Stimulated activated CD4-positive, alpha-beta T cell treated with anti-CD3 and anti-CD28 coated beads, Interleukin-4, amount 100 ng/mL, for 24 hours (primary cell): Measurements from ENCODE around the gene DOK7.
"Not testable (repeated sequence)": the region's sequence is repeated elsewhere in the genome, so short reads cannot be mapped to it uniquely, and the experiment has no call there.

ENCODE experiments used
- DNase-seq: peaks from one replicate; pipeline ENCODE4 v3.0.0-alpha.2; 2020

DOK7 gene

DNA sequence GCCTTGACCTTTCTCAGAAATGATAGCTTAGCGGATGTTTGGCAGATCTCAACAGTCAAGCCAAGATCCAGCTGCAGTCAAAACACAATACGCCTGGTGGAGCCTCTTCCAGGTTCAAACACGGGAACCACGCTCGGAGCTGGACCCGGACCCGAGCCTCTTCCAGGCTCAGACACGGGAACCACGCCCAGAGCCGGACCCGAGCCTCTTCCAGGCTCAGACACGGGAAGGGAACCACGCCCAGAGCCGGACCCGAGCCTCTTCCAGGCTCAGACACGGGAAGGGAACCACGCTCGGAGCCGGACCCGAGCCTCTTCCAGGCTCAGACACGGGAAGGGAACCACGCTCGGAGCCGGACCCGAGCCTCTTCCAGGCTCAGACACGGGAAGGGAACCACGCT is 48.5 kb downstream of the DOK7 start:
- not testable (repeated sequence) for DNase-seq

GRCh38 chr4:3512279-3512678 is 49.2 kb downstream of the DOK7 start:
- no peak for DNase-seq

DNA sequence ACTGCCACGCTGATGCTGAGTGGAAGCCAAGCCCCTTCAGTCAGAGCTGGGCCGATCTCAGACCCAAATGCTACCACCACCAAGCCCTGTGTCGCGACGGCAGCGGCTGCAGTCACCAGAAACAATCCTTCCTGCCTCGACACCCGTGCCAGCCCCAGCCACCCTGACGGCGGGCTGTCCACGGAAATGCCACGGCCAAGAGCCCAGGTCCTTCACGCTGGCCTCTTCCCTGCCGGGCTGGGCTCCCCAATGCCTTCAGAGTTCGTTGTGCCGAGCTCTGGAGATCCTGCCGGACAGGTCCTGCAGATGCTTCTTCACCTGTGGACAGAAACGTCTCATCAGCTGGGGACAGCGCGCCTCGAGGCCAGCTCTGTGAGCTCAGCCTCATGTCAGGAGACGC is 49.6 kb downstream of the DOK7 start:
- no peak for DNase-seq

GRCh38 chr4:3513807-3514206 is 50.7 kb downstream of the DOK7 start:
- no peak for DNase-seq

GRCh38 chr4:3514221-3514780 is 51.2 kb downstream of the DOK7 start:
- no peak for DNase-seq

DNA sequence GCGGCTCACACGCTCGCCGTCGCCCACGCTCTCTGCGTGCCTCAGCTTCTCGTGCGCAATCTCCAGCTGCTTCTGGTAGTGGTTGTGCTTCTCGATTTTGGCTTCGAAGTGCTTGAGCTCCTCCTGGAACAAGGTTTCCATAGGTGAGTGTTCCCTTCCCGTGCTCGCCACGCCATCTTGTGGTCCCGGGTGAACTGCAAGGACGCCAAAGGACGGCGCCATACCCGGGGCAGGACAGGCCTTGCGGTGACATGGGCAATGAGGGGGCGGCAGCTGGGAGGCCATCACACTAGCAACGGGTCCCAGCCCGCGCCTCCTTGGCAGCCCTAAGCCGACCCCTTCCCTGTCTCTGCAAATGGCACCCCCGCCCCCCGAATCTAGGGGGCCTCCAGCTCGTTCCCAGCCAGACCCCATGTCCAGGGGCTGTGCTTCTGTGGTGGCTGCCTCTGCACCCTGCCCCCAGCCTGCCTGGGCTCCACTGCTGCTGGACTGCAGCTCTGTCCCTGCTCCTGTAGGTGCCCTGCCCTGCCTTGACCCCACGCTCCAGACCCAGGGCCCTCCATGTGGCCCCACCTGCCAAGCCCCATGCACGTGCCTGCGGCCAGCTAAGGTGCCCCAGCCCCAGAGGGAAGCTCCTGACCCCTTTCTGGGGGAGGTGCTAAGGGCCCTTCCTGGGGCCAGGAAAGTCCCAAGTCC is 51.8 kb downstream of the DOK7 start:
- no peak for DNase-seq

GRCh38 chr4:3515646-3516045 is 52.5 kb downstream of the DOK7 start:
- no peak for DNase-seq

DNA sequence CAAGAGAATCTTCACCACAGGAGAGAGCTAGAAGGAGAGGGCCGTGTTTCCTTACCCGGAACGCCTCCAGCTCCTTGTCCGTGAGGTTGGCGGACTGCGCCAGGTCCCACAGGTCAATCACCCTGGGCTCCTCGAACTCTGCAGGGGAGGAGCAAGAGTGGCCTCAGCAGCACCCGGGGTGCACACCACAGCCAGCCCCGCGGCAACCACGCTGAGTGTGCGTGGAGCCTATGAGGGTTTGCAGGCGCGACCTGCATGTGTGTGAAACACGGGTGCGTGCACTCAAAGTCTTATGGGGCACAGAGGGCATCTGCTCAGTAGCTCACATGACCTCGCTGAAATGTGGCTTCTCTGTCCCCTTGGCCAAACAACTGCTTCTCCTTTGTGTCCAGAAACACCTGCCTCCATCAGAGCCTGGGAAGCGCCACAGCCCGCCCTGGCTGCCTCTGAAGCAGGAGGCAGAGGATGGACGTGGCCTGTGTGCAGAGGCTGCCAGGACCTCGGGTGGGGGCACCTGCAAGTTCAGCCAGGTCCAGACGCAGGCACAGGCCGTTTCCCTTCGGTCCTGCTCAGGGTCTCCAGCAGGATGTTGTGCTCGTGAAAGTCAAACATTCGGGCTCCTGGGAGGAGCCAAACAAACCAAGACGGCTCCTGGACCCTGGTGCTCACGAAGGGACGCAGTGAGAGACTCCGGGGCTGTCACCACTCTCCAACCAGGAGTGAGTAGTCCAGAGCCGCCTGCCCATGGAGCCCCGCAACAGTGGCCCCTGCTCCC is 53.1 kb downstream of the DOK7 start:
- no peak for DNase-seq

DNA sequence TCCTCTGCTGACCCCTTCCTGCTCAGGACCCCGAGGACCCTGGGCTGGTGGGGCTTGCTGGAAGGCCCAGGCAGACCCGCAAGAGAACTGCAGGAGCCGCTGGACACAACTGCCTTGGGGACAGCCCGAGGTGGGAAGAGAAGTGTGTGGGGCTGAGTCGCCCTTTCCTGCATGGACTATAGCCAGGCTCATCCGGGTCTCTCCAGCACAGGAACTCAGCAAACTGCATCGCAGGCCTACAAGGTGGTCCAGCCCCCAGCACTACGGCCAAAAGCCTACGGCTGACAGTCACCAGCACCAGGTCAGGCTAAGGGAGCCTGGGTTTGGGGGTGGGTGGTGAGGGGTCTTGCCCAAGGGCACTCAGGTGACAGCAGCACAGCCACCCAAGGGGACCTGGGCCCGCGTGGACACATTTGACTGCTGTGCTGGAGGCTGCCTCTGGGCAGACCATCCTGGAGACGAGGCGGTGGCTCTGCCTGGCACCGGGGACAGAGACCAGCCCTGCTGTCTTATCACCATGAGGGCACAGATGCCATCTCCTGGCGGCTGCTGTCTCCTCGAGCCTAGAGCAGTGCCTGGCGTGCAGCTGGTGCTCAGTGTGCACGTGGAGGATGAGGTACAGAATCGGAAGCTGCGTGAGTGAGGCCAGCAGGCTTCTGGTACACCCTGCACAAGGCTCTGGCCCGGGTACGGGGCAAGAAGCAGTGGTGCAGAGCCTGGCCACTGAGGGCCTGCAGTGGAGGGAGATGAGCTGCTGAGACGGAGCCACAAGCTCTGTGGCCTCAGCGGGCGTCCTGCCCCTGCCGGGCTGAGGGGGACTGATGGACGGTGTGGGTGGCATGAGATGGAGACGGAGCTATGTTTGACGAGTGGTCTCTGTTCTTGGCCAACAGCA is 54.0 kb downstream of the DOK7 start:
- DNase-seq = no peak

DNA sequence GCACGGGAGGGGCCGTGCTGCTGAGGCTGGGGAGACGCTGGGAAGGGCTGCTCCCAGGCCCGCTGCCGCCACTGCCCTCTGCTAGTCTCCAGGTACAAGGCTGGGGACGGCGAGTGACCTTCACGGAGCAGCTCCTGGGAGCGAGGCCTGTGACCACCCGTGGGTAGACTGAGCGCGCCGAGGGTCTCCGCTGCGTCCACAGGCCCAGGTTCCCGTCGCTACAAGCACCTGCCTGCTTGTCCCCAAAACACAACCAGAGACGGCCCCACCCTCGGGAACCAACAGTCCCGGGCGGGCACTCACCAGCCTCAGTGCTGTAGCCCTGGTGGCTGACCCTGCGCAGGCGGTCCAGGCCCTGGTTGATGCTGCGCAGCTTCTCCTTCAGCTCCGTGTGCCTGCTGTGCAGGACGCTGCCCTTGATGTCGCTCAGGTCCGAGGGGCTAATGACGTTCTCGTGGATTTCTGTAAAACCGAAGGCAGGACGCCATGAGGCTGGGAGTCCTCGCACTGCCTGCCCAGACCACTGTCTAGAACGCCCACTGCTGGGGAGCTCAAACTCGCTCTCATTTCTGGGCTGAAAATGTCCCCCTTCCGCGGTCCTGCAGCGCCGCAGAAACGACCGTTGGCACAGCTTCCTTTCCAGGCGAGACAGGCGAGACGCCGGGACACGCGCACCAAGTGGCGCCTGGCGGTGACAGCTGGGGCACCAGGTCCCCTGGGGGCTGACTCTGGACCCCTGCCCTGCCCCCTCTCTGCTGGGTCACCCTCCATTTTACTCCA is 54.8 kb downstream of the DOK7 start:
- DNase-seq = no peak

GRCh38 chr4:3518511-3518880 is 55.4 kb downstream of the DOK7 start:
- DNase-seq = no peak

- DNase-seq = no peak
Measured at GRCh38 chr4:3518941-3519340, 55.8 kb downstream of the DOK7 start.

- no peak for DNase-seq
Measured at GRCh38 chr4:3519468-3520264, 56.6 kb downstream of the DOK7 start.

DNA sequence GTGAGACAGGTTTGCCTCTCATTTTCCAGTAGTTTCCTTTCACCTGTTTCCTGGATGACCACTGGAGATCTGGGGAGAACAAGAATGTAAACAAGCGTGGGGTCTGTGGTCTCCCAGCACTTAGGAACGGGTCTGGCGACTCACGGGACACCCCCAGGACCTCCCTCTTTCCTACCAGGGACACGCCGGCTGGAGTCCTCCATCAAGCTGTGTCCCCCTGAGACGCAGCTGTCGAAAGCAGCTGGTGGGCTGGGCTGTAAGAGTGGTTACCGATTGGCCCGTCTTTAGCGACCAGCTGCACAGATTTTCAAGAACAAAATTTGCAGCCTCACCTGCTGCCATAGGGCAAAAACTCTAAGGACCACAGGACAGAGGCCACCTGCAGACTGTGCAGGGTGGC is 57.2 kb downstream of the DOK7 start:
- DNase-seq = no peak

DNA sequence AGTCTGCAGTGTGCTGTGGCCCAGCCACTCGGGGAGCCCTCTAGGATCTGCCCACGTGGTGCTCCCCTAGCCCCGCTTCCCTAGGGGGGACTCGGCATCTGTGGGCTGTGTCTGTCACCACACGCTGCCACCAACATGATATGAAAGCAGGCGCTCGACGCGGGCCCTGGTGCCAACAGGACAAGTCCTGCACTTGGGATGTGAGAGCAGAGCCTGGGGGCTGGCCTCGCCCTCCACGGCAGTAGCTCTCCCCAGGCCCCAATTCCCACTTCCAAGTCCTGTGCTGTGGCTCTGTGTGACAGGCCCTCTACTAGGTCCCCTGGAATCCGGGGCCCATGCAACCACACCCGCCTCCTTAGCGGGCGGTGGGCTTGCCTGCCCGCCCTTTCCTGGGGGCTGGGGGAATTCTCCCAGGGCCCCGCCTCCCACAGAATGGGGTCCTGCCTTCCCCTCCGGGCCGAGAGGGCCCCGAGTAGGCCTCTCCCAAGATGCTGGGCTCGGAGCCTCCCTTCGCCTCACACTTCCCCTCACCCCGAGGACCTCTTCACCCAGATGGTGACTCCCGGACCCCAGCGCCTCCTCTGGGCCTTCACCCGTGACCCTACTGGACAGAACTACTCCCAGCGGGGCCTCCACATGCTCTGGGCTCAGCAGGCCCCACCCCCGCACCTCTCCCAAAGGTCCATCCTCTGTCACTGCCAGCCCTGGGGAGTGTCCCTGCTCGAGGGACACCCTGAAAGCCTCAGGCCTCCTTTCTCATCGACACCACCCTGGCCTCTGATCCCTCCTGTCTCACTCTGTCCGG is 57.9 kb downstream of the DOK7 start:
- no peak for DNase-seq

GRCh38 chr4:3521621-3522325 is 58.7 kb downstream of the DOK7 start:
- no peak for DNase-seq

GRCh38 chr4:3522326-3522640 is 59.2 kb downstream of the DOK7 start:
- no peak for DNase-seq

DNA sequence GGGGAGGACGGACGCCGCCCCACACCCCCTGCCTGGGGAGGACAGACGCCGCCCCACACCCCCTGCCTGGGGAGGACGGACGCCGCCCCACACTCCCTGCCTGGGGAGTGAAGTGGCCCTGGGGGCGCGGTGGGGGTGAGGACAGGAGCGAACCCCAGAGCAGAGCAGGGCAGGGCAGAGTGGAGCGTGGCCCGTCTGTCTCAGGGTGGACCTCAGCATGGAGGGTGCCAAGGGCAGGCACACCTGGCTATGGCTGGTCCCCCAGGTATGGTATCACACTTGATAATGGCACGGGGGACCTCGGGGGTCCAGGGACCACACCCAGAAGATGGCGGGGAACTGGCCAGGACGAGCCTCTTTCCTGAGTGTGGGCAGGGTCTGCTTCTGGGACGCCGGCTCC is 59.5 kb downstream of the DOK7 start:
- DNase-seq = no peak

- DNase-seq = no peak
Measured at GRCh38 chr4:3523146-3523627, 60.1 kb downstream of the DOK7 start.

DNA sequence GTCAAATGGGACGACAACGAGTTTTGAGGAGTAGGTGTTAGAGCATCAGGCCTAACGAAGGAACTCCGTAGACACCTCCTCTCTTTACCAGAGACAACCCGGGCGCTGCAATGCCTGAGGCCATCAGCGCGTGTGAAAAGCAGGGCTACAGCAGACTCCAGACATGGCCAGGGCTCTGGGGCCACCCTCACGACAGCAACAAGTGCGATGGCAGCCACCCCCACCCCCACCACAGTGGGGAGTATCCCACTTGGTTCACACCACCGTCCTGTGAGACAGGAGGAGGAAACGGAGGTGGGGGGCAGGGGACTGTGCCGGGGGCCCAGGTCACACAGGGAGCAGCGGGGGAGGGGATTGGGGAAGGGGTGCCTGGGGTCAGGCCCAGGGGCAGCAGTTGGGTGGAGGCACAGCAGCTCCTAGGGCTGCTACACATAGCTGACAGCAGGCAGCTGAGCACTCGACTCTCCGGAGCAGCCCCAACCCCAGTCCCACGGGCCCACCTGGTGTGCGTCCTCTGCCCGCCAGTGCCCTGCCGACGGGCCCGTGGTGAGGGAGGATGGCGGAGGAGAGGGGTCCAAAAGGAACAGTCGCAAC is 60.6 kb downstream of the DOK7 start:
- no peak for DNase-seq
